HG02610 (cell line): ENCODE data around the gene CADM1.

Experiments
- ATAC-seq: cut with Tn5 transposase; IDR thresholded peaks from one replicate; pipeline ENCODE4 v1.9.1; 2021; ENCODE audit warnings: mild to moderate bottlenecking, moderate library complexity; ENCODE audit not compliant: unreplicated experiment

Gene CADM1

DNA sequence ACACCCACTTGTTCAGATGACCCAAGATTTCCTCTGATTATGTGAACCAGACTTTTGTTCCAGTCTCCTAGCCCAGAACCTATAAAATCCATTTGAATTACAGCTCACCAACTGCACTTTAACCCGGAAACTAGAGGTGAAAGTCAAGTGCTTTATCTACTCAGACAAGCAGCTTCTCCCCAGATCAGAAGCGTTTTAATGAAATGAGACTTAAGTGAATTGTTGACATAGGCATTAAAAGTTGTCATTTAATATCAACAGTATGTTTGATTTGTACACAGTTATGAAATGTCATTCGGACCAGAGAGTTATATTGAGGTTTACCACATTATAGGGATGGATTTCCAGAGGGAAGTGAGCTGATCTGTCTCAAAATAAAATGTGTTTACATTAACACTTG is 52.0 kb downstream of the CADM1 start:
- ATAC-seq, result no peak

DNA sequence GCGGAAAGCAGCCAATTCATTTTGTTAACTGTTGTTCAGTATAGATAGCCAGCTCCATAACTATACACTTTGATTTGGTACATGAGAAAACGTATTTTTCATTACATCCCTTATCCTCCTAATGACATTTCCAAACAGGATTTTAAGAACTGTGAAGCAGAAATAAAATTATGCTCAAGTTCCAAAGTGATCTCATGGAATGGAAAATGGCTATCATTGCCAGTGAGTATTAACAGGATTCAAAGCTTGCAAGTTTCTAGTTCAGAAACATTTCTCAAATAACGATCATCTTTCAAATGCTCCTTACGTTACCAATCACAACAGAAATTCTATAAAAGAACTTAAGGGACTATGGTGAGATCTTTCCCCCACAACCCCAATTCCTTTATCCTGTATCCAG is 53.7 kb downstream of the CADM1 start:
- ATAC-seq, result no peak

DNA sequence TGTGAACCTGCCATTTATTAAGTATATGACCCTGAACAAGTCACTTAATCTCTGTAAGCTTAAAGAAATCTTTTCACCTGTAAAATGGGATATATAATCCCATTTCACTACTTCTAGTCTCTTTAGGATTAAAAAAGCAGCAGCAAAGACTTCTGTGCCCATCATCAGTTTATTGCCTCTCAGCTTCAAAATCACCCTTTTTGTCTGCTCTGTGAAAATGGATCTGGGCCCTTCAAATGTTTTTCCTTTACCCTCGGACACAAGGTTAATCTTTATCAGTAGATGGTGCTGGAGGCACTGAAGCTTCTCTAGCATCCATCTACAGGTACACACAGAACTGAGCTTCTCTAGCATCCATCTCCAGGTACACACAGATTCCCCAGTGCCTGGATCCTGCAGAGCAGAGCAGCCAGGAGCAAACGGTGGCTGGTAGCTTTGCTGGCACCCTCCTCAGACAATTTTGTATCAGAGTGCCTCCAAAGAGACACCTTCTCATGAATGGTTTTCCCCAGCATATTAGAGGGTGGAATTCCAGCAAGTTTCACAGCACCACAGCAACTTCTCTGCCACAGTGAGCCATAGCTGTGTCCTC is 56.8 kb downstream of the CADM1 start:
- no peak for ATAC-seq

DNA sequence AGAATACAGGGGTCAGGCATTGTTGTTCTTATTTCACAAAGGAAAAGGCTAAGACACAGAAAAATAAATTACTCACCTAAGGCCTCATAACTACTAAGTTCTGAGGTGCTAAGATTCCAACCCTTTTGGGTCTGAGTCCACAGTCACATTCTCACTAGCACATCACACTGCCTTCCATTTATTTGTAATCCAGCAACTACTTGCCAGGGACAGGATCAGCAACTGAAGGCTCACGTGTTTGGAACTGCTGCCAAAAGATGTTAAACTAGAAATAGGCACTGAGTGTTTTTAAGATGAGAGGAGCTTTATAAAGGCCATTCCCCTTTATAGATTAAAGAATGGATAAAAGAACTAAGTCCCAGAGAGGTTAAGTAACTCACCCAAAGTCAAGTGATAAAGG is 58.0 kb downstream of the CADM1 start:
- no peak for ATAC-seq

DNA sequence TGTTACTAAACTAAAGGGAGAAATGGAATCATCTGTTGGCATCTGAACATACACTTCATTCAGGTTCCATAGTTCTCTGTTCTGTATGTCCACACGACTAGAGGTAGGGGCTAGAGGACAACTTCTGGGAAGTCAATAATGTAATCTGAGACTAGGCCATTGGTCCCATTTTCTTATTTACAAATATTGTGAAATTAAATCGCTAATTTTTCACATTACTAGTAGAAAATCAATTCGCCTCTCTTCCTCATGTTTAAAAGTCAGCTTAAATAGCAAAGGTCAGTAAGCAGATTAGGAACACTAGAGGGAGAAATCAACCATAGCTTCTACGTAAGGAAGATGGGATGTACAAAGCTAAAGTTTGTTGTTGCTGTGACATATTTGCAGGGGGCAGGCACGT is 59.7 kb downstream of the CADM1 start:
- no peak for ATAC-seq

DNA sequence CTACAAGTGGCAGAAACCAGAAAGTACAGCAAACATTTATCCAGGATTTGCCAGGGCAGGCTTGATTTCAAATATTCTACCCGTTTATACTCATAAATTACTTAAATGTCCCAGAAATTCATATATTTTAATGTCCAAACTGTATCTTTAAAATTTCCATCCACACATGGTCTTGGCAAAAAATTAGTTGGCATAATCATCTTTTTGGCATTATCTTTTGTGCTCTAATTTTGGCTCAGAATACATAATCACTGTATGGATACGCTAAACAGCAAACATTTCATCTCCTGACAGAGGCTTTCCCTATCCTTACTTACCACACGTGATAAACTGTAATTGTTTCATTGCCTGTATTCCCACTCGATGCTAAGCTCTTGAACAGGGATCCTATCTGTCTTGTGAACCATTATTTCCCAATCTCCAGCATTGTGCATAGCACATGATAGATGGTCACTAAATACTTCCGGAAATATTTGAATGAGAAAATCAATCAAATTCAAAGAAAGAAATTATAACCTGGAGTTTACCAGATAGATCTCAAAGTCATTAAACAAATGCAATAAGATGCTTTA is 64.2 kb downstream of the CADM1 start:
- ATAC-seq, result no peak

DNA sequence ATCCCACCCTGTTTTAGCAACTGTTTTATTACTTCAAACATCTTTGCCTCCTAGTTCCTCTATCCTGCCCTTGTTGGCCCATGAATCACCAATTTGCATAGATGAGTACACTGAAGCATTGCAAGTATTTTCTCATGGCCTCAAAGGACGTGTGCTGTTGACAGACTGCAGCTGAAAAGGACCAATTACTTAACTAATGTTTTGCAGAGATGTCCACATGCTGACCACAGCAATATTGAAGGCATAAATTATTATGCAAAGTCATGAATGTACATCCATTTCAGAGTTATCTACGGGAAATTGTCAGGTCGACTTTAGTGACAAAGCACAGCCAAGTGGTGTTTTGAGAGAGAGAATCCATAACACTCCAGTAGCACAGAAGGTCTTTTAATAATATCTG is 64.8 kb downstream of the CADM1 start:
- ATAC-seq, result no peak

DNA sequence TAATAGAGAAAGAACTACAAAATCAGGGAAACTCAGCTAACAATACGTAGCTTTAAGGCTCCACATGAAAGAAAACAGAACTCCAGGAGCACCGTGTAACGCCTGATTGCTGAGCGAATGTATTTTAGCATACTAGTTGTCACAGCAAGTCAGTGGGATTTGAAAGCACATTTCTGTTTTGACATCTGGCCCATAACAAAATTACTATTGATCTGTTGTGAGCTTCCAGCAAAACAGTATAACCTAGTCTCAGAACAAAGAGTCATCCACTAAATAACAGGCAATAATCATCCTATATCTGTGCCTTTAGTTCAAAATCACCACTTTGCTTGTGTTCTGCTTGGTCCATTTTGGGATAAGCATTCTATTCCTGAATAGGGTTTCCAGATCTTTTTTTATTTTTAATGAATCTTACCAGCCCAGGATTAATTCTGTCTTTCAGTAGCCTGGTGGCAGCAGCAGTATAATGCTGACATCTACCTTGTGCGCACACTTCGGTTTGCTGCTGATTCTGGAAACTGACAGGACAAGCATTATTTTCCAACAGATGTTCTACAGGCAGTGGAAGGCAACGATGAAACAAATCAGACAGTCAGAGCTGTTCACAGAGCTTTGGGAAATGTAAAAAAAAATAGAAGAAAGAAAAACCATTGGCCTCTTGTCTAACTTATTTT is 66.2 kb downstream of the CADM1 start:
- no peak for ATAC-seq

DNA sequence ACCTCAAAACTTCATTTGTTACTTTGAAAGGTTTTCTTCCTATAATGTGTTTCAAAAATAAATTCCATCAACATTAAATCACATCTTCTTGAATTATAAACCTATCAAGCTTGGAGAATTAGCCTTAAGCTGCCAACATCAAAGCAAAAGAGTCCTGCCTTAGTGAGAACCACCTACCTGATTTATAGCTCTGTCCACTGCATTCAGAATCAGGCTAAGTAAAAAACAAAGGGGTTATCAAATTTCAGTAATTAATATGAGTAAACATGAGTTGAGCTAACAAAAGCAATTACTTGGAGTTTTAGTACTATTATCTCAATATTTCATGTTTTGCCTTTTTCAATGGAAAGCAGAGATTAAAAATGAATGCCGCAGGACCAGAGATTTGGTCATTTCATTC is 73.9 kb downstream of the CADM1 start:
- ATAC-seq, result no peak

DNA sequence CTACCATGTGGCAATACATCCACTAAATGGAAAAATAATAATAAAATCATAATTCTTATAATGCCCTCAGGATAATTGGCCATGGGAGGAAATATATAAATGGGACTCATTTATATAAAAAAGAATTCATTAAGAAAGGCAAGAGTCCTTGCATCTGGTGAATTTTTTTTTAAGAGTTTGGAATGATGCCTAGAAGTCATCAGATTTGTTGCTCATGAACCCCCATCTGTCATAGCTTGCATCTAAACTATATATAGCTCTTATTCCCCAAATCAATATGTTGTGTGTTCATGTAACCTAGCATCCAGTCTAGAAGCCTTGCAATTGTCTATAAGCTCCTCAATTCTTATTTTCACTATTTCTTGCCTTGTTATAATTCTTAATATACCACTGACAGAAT is 75.9 kb downstream of the CADM1 start:
- no peak for ATAC-seq

DNA sequence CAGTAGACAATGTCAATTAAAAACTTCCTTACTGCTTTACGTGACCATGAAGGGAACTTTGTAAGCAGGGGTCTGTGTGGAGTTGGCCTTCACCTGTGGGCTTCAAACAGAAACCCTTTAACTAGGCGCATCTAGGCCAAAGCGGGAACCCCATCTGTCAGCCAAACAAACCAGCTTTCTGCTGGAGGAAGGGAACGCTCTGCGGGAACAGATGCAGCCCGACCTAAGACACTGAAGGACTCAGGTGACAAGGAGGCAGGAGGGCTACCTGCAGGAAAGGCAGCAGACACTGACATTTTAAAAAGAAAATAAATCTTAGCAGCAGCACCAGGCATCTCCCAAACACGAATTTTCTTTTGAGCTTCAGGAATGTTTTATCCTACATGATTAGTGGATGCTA is 78.4 kb downstream of the CADM1 start:
- no peak for ATAC-seq

DNA sequence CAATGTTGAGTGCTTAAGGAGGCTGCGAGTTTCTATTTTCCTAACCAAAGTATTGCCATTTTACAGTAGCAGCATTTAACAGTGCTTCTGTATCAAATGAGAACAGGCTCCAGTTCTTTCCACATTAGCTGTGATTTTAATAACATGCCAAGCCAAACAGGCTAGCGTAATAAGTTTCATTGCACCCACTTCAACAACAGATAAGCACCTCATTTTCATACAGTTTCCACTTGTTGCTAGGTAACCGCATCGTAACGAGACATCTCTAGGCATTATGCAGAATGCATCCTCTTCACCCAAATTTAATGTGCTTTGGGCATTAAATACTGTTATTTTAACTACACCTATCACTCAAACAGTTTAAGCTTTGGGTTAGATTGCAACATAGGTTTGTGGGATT is 79.0 kb downstream of the CADM1 start:
- no peak for ATAC-seq

DNA sequence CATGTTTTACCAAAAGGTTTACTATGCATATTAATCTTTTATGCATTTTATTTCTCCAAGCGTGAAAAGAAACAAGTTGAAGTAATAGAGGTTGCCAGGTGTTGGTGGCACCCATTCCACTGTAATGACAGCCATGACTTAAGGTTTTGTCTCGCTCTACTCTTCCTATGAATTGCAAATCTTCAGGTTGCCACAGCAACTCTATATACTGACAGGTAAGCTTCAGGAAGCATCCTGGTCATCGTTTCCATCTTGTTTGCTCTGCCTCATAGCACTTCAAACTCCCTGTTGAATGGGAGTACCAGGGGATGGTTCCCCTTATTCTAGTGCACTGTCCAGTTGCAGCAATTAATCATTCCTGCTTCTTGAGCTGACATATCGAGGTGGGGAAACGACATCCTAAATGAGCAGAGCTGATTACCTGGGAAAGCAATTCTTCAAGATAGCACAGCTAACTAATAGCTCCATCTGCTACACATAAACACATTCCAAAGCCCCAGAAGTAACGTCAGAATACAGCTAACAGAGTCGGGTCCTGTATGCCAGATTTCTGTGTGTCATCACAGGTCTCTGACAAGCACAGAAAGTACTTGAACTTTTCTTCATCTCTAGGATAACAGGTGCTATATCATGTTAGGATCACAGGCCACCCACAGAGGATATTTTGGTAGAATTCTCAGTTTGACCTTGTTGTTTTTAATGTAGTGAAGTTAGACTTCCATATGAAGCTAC is 80.3 kb downstream of the CADM1 start:
- ATAC-seq, result no peak

DNA sequence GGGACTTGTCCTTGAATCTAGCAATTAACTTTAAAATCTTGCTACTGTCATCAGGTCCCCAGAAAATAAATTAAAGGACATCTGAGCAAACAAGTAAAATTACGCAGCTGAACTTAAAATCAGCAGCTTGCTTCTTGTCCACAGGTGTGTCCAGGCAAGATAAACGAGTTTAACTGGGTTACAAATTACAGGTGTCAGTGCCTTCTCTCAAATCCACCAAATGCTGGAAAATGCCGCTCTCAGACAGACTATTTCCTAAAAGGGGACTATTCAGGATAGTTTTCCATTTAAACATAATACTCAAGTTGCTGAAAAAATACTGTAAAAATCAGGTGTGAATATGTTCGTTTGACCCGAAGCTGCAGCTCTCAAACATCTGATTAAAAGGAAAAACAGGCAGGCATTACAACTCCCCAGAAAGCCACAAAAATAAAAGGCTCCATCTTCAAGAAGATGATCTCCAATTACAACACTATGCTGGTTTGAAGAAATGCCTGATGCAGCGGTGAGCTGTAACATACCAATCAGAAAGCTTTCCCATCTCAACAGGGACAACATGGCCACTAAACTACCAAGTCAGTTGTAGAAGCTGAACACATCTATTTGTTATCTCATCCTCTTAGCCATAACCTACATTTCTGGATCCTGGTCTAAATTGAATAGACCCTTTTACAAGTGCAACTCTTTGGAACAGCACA is 82.1 kb downstream of the CADM1 start:
- ATAC-seq, result no peak

DNA sequence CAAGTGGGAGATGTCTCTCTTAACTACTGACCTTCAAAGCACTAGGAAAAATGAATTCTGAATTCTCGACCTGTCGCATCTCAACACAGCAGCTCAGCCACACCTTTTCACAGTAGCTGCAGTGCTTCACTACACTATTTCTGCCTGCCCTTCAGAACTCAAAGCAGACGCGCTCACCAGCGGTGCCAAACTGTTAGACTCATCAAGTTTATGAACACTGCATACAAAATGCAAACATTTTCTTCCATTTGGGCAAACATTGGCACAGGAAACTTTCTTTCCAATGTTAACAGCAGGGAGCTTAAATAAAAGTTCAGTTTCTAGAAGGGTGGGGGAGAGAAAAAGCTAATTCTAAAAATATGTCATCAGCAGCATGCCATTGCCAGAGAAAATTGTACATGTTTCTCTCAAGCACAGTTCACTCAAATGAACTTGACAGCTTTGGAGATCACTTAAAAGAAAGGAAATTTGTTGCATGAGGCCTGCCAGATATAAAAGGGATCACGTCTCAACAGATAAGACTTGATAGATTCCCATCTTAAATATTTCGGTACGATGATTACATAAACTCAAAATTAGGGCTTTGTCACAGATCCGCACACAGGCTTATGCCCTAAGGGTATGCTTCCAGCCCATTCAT is 82.7 kb downstream of the CADM1 start:
- no peak for ATAC-seq

DNA sequence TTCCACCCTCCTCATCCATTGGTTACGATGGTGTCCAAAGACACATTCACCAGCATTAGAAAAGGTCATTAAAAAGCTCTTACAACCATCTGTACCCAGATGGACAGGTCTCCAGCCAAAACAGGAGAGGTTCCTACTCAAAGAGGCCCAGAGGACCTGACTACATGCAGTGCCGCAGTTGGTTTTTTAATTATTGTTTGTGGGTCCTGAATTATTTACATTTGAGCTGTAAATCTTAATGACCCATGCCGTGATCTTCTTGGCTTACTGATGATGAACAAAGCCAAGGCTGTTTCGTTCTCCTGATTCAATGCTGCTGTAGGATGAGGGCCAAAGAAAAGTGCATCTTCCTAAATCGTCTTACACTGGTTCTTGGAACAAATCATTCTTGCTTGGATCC is 83.7 kb downstream of the CADM1 start:
- no peak for ATAC-seq

DNA sequence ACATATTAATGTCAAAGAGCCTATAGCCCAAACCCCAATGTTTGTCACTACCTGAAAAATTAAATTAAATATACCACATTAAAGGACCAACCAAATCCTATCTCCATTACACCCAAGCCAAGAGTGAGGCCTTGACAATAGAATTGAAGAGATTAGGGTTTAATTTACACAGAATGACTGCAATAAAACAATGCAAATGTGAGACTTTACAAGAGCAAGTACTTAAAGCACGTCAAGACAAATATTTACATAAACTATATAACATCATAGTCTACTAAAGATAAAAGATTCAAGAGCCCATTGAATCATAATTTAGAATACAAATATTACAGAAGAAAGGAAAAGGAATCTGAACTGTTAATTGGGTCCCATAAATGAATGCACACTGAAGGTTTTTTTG is 85.6 kb downstream of the CADM1 start:
- no peak for ATAC-seq

DNA sequence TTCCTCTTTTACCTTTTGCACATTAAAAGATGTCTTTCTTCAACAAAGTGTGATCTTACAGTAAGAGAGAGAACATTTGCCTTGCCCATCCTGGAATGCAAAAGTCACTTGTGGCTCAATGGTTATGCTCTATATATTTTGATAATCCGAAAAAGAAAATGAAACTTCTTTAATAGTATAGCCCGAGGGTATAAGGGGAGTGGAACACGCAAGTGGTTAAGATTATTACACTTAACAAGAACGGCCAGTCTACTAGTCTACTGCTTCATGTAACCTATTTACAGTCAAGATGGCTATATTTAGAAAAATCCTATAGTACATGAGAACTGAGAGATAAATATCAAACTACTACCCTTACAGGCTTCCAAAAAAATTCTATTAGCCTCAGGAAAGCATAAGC is 86.1 kb downstream of the CADM1 start:
- ATAC-seq, result no peak

DNA sequence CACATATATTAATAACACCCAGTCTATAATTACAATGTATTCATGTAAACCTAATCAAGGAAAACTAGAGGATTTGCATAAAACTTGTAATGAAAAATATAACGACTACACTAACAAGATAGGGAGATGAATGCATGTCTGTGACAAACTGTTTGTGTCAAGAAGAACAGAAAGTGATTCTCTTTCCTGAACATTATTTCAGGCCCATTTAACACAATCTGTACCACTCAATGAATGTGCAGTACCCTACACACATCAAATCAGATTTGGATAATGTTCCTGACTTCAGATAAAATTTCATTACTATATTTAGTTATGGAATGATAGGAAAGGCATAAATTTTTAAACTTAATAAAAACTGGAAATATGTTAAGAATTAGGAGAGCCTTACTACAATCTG is 93.1 kb downstream of the CADM1 start:
- no peak for ATAC-seq

DNA sequence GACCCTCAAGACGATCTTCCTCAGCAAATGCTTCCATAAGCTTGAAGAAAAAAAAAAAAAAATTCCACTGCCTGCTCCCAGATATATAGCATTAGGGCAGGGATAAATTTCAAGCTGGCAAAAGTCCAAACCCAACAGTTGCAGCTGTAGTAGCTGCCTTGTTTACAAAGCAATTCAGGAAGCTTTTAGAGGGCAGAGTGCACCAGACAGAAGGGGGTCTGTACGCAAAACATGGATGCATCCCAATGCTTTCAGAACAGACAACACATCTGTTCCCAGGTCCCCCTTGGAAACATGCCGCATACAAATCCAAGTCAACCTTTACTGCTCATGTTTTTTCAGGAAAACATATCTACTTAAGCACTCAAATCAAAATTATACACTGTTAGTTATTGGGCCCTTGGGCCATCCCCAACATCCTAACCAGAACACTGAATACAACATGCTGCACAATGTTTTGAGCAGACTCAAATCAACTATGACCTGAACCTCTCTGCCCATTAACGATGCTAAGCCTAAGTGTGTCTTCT is 94.5 kb downstream of the CADM1 start:
- no peak for ATAC-seq
